GM19324 (cell line): ENCODE data around the gene OR13H1.
"Not testable (repeated sequence)": the region's sequence is repeated elsewhere in the genome, so short reads cannot be mapped to it uniquely, and the experiment has no call there.

Source experiments
- ATAC-seq: cut with Tn5 transposase; IDR thresholded peaks from one replicate; pipeline ENCODE4 v1.9.1; 2021; ENCODE audit warnings: mild to moderate bottlenecking, moderate library complexity; ENCODE audit not compliant: unreplicated experiment, low FRiP score

OR13H1 gene, protein sequence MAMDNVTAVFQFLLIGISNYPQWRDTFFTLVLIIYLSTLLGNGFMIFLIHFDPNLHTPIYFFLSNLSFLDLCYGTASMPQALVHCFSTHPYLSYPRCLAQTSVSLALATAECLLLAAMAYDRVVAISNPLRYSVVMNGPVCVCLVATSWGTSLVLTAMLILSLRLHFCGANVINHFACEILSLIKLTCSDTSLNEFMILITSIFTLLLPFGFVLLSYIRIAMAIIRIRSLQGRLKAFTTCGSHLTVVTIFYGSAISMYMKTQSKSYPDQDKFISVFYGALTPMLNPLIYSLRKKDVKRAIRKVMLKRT

DNA sequence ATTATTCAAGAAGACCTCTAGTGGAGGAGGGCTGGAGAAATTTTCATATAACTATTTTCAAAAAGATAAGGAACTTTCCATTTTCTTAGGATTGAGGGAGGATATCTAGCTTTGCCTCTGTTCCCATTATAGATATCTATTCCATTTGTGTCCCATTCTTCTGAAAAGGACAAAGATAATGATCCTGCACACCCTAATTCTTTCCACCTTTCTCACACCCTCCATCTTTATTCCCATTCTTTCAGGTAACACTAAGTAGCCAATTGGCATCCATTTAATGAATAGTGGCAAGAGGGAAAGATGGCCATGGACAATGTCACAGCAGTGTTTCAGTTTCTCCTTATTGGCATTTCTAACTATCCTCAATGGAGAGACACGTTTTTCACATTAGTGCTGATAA lies at the start of gene OR13H1:
TSS of gene OR13H1 (plus strand) at position 301 of the 400 bp plus-strand sequence. CDS start at position 301, 0 bp downstream.
- ATAC-seq: no peak

GRCh38 chrX:131501556-131501955 lies 42.3 kb upstream of the OR13H1 start:
- ATAC-seq: not testable (repeated sequence)

GRCh38 chrX:131513159-131513914 lies 30.5 kb upstream of the OR13H1 start:
- ATAC-seq: no peak

DNA sequence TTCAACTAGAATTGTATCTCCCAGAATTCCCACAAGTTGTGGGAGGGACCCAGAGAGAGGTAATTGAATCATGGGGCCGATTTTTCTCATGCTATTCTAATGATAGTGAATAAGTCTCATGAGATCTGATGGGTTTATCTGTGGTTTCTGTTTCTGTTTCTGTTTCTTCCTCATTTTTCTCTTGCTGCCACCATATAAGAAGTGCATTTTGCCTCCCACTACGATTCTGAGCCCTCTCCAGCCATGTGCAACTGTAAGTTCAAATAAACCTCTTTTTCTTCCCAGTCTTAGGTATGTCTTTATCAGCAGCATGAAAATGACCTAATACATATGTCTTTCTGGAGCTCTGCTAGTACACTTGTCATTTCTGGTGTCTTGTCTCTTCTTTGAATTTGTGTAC lies 22.1 kb upstream of the OR13H1 start:
- no peak for ATAC-seq

- no peak for ATAC-seq
These were observed 344 bp downstream of the OR13H1 start for GRCh38 chrX:131544218-131544617.

DNA sequence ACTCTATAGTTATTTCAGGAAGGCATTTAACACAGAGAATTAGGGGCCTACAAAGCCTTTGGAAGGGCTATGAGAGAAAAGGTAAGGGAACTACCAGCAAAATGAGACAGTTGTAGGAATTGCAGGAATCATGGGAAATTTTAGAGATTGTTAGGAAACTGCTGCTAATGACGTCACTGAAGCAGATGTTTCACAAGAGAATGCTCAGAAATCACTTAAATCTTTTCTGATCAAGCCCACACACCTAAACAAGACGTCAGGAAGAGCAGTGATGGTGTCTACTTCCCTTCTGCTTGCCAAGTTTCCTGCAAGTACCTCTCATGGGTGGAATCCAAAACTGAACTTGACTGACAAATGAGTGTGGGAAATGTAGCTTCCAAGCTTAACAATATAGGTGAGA lies 5.1 kb downstream of the OR13H1 start:
- no peak for ATAC-seq

DNA sequence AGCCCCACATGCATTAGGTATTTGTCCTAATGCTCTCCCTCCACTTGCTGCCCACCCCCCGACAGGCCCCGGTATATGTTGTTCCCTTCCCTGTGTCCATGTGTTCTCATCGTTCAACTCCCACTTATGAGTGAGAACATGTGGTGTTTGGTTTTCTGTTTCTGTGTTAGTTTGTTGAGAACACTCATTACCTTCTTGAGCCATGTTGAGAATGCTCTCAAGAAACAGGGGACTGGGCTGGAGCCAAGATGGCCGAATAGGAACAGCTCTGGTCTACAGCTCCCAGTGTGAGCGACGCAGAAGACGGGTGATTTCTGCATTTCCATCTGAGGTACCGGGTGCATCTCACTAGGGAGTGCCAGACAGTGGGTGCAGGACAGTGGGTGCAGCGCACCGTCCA lies 8.6 kb downstream of the OR13H1 start:
- not testable (repeated sequence) for ATAC-seq

- ATAC-seq: no peak
These were observed 14.7 kb downstream of the OR13H1 start for GRCh38 chrX:131558562-131558961.

DNA sequence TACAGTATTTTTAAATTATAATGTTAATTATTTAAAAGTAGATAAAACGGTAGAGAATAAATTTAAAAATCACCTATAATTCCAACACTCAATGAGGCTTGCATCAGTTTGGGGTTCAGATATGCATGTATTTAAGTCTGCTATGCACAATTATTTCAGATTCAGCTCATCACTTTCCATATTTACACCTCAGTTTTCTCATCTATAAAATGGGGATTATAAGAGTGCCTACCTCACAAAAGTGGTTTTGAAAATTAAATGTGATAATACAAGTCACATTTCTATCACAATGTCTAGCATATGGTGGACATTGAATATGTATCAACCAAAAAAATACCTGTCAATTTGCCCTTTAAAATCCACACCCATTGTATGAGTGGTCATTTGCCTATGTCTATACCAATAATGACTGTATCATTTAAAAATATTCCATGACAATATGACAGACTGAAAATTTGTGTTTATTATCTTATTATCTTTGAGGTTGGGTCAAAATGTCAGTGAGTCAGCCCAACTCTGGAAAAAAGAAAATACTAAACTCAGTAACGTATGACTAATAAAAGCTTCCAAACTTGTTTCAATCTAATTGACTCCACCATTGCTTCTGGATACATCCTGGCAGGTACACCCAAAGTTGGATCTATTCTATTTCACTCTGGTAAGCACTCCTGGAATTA lies 20.8 kb downstream of the OR13H1 start:
- ATAC-seq: no peak

DNA sequence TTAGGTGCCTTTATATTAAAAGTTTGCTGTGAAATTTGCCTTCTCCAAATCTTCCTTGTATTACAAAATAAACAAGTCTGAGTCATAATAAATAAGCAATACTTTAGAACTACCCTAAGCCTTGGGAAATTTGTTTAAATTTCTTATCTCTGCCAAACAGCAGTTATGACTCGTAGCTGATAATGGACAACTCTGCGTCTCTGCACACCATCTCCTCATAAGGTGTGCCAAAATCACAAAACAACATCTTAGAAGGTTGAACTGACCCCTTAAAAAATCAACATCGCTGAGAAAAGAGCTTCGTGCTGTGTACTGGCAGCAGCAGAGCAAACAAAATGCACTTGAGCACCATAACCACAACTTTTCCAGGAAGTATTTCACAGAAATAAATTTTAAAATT lies 22.0 kb downstream of the OR13H1 start:
- ATAC-seq: no peak

GRCh38 chrX:131571348-131571747 lies 27.5 kb downstream of the OR13H1 start:
- ATAC-seq: no peak

- ATAC-seq: no peak
These were observed 28.6 kb downstream of the OR13H1 start for GRCh38 chrX:131572372-131573014.

GRCh38 chrX:131577413-131577812 lies 33.5 kb downstream of the OR13H1 start:
- no peak for ATAC-seq

- ATAC-seq: no peak
These were observed 34.3 kb downstream of the OR13H1 start for GRCh38 chrX:131577999-131578734.

GRCh38 chrX:131578735-131579367 lies 35.0 kb downstream of the OR13H1 start:
- not testable (repeated sequence) for ATAC-seq

- ATAC-seq: no peak
These were observed 45.1 kb downstream of the OR13H1 start for GRCh38 chrX:131588995-131589394.
